IPS DF 4.7 (cell line): ENCODE measurements around the gene GRID1.

Experiments
- DNase-seq: peaks from one replicate; pipeline ENCODE4 v3.0.0-alpha.2; 2013; ENCODE audit warnings: low spot score; ENCODE audit errors: extremely low read depth

Gene GRID1

DNA sequence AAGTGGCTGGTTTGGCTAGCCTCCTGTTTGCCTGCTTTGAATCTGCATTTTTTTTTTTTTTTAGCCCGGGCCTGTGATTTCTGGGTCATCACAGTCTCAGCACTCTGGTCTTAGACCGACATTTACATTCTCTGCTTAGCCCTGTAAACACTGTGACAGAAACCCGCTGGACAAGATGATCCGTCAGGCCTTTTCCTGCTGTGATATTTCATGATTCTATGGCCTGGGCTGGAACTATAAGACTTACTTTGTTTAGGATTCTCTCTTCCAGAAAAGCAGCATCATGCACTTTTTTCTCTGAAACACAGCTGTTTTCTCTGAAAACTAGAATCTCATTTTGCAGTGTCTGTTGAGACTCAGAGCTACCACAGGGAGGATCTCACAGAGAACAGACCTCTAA is 705.5 kb downstream of the GRID1 start:
- no peak for DNase-seq

DNA sequence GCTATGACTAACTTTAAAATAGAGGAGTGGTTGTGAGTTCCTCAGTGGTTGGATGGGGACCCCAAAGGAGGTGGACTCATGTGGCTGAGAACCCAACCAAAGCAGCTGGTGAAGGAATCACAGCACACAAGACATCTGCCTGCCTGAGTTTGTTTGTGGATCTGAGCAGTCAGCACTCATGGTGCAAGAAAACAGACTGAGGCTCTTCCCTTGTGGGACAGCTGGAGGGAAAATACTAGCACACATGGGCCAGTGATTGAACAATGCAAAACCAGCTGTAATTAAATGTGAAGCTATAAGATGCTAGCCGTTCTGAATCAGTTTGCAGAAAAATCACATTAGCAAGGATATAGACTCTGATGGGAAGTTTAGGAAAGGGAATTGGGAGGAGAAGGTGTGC is 707.3 kb downstream of the GRID1 start:
- DNase-seq = no peak

DNA sequence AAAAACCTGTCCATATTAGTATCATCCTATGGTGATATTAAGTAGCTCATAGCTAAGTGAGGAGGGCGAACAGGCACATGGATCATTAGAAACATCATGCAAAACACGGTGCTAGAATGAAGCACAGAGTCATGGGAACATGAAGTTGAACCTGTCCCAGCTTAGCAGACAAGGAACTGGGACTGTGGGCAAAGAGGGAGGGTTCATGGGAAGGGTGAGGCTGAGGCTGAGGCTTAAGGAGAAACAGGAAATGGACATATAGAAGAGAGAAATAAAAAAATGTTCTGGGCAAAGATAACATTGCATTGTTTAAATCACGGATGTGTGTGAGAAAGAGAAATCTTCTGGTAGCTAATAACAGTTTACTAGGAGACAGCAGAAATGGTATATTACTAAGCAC is 708.1 kb downstream of the GRID1 start:
- no peak for DNase-seq

DNA sequence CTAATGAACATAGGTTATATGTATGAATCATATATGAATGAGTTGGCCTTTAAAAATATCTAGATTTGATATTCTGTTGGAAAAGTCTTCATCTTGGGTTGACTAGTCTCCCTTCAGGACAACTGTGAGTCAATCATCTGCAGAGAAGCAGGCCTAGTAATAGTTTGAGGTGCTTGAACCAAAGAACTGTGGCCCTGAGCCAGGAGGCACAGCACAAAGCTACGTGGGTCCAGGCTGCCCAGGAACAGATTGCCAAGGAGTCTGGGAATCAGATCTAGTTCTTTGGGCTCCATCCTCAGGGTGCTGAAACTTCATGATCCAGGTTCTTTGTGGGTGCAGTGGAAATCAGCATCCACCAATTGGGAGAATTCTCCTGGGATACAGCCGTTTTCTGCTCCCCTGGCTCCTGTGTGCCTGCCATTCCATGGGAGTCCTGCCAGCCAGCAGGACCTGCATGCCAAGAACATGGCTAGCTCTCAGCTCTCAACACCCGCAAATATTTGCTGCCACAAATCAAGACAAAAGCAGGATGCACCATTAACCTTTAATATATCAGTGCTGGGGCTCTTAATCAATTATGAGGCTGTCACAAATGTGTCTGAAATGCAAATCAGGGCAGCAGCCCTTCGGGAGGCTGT is 709.0 kb downstream of the GRID1 start:
- DNase-seq = no peak

DNA sequence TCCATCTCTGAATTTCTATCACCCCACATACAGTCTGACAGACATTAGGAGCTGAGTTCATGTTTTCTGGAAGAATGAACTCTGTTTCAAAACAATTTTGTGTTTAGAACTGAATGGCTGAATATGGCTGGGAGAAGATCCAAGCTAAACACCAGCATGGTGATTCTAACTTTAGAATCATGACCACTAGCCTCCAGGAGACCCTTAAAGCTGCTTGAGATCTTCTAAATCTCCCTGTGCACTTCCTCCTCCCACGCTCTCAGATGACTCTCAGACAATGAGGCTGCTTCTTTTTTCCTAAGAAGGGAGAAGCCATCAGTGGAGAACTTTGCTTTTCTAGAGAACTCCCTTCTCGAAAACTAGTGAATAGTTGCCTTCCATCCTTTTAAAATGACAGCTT is 711.2 kb downstream of the GRID1 start:
- DNase-seq = no peak

DNA sequence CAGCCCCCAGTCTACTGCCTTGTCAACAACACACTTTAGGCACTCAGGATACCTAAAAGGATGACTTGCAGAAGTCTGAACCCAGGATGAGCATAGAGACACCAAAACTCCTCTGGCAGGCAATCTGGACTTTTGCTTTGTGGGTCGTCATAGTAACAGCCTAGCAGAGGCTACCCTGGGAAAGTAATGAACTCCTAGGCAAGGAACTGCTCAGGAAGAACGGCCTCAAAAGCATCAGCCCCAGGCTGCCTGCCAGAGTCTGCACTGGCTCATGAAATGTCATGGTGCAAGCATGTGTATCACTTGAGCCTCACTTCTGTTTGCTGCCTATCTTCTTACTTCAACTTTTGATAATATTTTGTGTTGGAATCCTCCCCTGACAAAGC is 715.1 kb downstream of the GRID1 start:
- no peak for DNase-seq

DNA sequence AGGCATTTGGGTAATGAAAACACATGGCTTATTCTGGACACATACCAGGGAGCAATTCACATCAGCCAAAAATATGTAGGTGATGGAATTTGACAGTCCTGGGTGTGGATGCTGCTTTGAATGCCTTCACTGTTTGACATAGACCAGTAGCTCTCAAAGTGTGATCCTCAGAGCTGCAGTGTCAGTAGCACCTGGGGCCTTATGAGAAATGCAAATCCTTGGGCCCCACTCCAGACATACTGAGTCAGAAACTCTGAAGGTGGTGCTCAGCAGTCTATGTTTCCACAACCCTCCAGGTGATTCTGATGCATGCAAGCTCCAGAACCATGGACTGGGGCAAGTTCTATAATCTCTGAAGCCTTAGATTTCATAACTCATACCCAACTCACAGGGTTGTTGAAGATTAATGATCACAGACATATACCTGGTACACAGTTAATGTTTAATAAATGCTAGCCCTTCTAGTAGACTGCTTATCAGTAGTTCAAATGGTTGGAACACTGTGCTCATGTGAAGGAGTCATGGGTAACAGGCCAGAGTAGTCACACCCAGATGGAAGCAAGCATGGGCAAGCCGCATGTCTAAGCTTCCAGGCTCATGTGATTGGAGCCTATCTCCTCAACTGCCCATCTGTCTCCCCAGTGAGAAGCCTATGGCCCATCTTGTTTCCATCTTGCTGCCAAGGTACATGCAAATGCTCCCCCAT is 715.7 kb downstream of the GRID1 start:
- no peak for DNase-seq

DNA sequence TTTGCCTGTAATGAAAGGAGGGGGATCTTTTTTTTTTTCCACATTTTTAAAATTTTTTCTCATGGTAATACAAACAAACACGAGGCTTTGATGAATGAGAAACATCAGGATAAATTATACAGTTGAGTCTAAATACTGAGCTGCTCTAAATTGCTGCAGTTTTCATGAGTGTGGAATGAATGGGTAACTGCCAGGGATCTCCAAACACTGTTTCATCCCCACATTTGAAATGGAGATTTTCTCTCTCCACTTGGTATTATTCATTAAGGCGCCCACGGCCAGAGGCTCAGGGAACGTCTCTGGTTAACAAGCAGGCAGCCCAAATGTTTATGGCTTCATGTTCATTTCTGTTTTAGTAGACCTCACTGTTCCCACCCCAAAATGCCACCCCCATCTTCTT is 717.1 kb downstream of the GRID1 start:
- DNase-seq = no peak

DNA sequence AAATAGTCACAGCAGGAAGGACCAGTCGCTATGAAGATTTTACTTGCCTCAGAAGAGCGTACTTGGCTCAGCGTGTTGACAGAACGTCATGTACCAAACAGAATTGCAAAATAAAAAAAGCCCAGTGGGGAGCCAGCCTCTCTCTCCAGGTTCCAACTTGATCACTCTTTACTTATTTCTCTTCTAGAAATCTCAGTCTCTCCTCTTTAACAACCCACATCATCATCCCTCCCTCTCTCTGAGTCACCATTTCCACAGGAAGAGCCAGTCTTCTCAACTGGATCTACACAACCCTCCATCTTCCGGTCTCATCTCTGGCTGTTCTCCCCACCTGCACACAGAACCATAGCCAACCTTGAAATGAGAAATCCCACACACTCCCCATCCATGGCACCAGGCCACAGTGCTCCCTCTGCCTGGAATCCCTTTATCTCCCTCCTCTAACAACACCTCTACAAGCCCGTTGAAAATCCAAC is 718.3 kb downstream of the GRID1 start:
- DNase-seq = no peak

DNA sequence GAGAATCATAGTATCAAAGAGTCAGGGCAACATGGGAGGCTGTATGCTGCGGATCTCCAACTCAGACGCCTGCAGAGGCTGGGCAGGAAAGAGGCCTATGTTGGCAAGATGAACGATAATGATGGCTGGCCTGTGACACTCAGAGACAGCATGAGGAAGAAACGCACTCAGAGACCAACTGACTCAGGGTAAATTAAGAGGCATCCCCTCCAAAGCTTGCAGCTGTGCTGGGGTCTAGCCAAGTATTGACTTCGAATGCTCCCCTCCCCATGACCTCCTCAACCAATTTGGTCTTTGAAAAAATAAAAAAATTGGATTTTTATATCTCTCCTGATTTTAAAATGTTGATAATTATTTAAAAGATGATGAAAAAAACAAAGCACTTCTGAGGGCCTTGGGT is 718.9 kb downstream of the GRID1 start:
- DNase-seq = no peak

DNA sequence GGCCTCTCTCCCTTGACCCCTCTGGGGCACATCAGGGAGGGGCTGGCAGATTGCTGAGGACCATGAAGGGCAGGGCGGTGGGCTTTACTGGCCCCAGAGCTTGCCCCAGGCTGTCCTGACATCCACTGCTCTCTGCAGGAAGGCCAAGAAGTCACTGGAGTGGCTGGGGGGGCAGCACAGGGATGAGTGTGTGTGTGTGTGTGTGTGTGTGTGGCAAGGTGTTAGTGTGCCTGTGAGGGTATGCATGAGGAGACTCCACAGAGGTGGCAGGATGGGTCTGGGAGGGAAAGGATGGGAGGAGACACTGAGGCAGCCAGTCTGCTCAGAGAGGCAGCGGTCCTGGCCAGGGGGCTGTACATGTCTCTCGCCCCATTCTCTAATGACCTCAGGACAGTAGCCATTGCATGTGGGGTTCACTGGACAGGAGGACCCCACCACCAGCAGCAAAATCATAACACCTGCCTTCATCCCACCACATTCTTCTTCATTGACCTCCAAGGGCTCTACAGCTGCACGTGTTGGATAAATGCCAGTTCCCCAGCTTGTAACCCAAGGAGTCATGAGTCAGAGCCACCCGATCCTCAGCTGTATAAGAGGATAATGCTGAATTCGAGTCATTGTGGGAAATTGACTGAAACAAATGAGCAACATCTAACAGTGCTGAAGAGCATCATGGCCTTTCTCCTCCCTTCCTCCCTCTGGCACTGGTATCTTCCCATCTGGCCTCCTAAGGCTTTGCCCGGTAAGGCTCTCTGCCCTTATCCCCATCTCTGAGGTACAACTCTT is 720.5 kb downstream of the GRID1 start:
- no peak for DNase-seq

DNA sequence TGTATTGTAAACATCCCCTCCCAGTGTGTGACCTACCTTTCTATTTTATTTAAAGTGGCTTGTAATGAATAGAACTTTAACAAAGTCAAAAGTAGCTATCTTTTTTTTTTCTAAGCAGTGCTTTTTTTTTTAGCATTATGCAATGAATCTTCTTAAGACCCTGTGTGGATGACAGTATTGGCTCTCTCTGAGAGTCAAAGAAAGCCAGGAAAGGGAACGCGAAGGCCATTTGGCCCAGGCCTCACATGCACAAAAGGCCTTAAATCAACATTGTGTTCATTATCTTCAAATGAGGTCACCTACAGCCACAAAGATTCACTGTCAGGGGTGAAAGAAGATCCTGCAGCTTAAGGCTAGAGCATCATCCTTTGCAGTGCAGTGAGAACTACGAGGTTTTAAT is 721.5 kb downstream of the GRID1 start:
- DNase-seq = no peak

DNA sequence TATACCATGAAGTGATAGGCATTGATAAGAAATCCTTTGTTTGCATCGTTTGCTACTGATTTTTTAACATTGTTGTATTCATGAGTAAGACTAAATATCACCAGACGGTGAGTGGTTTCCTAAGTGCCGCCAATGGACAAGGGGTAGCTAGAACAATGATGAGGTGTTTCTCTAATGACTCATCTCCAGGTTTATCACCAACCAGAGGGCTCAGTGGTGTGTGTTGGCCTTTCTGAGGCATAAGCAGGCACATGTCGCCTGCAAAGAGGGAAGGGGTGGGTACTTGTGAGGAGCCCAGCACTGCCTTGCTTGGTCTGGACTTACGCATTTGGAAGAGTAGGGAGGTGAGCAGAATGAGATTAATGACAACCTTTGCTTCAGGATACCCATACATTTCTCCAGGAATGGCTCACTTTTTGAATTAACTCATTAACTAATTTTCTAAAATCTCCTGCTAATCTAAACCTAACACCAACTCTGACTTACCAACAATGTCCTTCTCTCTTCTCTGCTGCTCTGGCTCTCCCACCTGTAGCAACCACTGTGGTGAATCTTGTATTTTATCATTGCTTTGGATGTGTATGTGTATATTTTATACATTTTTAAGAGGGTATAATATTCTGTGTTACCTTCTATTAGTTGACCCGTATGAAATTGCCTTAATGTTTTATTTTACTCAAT is 722.6 kb downstream of the GRID1 start:
- DNase-seq = no peak

DNA sequence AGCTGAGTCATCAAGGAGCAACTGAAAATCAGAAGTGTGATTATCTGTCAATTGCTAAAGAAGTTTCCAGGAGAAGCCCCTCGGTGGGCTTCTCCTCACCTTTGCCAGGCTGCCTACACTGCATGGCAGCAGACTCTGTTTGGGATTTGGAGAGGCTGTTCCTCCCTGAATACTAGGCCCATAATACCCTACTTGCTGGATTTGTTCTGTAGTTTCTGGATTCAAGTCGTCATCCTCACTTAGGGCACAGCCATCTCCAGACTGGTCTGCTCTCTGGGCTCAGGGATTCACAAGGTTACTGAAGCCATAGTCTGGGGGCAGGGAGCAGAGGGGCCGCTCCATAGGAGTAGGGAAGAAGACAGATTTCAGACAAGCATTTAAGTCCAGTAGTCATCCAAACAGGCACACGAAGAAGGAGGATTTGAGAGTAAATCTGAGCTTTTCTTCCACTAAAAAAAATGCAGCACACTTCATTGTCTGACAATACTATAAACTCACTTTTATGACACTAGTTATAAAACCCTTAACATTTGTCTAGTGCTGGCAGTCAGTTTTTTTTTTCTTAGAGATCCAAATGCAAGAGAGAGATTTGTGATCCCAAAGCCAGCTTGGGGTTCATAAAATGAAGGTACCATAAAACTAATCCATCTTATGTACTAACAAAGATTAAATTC is 723.3 kb downstream of the GRID1 start:
- DNase-seq = no peak

DNA sequence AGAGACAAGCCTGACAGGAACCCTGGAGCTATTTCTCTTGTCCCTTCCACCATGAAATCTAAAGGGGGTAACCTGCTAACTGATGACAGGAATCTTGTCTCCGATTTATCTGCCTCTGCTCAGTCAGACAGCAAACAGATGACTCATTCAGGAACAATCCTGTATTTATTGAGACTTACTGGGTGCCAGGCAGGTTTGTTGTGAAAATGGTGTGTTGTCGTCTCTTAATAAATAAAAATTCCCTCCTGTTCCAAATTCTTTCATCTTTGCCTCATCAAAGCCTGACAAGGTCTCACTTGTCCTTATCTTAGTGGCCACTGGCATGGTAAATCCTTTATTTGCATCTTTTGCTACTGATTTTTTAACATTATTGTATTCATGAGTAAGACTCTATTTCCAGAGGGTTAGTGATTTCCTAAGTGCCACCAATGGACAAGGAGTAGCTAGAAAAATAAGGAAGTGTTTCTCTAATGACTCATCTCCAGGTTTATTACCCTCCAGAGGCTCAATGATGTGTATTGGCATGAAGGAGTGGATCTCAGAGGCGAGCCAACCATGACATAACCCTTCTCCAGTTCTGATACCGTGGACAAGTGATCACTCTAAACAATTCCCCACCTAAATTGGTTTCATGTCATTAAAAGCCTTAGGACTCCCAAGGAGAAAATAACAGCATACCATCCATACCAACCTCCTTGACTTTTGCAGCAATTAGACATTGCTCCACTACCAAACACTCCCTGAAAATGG is 724.0 kb downstream of the GRID1 start:
- DNase-seq = no peak

DNA sequence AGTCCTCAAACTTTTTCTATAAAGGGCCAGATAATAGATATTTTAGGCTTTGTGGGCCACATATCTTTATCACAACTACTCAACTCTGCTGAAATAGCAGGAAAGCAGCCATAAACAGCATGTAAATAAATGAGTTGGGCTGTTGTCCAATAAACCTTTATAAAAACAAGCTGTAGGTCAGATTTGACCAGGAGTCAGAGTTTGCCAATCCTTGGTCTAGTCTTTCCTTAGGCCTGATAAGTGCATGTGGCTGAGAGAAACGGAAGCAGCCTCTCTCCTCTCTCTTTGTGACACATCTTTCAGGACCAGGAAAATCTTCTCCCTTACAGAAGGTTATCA is 724.5 kb downstream of the GRID1 start:
- no peak for DNase-seq

DNA sequence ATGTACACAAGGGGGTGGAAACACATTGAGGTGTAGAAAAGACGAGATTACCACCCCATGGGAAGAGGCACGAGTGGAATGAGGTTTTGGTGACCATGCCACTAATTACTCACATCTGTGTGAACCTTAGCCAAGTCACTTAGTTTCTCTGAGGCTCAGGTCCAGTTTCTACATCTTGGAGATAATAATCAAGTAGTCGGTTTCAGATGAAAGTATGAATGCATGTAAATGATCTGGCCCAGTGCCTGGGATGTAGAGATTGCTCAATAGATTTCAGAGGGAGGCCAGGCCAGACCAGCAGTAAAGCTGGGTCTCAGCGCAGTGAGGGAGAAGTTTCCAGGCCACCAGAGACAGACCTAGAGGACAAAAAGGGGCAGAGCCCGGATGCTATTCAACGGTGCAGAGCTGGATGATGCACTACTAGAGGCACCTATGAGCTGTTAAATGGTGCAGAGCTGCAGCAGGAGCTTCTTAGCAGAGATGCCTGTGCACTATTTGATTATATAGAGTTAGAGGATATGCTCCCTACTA is 725.1 kb downstream of the GRID1 start:
- no peak for DNase-seq

DNA sequence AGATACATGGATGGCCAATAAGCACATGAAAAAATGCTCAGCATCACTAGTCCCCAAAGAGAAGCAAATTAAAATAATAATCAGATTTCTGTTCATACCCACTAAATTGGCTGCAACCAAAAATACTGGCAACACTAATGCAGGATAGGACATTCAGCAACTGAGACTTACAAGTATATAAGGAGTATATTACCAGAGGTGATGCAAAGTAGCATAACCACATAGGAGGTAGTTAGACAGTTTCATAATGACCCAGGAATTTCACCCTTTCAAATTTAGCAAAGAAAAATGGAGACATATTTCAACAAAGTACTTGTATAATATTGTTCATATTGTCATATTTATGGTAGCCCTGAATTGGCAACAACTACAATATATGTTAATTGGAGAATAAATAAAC is 727.8 kb downstream of the GRID1 start:
- DNase-seq = no peak

DNA sequence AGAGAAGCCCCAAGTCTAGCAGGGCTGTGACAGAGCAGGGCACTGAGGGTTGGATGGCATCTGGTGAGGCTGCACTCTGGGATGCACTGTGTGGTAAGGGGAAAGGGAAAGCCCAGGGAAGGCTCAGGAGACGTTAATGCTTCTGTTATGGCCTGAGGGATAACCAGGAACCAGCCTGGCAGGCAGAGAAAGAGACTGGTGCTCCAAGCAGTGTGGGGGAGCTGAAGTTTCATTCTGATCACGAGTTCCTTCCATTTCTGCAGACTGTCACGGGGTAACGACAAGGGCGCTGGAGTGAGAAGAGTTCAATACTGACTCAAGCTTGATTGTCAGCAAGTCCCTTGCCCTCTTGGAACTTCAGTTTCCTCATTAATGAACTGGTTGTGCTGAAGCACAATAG is 730.9 kb downstream of the GRID1 start:
- no peak for DNase-seq

DNA sequence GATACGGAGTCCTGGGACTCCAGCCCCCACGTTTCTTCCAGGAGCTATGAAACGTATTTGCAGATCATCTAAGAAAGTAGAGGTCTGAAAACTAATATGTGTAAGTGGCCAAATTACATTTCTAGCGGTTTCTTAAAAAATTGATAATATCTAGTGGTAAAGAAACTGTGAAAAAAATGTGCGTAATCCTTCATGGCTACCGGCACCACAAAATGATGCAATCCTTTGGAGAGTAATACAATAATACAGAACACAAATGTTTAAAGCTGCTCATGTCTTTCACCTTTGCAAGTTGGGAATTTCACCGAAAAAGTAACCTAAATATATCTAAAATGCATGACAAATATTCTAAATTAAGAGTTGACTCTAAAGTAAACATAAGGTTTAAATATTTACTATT is 742.1 kb downstream of the GRID1 start:
- no peak for DNase-seq

DNA sequence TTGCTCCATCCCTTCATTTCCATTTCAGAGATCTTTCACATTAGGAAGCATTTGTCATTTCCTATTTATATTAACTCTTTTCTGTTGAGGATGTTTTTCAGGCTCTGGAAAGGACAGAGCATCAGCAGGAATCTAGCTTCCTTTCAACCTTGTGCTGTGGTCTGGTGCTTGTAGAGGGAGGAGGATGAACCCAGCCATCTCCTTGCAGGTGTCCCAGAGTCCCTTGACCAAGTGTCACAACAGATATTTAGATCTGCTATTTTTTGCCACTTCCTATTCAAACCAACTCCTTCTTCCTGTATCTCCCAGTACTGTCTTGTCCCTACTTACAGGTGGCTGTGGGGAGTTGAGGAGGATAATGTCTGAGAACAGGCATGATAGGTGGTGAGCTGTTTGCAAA is 742.8 kb downstream of the GRID1 start:
- DNase-seq = no peak
